Urothelium cell line (cell line): ENCODE measurements around the gene ERGIC2.

Experiments used
- DNase-seq: peaks from one replicate; pipeline ENCODE4 v3.0.0; 2011; ENCODE audit warnings: low spot score, mixed read lengths
- FAIRE-seq: peaks from 2 replicates; lab custom pipeline; 2011; peaks lifted over from hg19 to GRCh38; lab: Jason Lieb, UNC

ERGIC2 gene

GRCh38 chr12:29382251-29382650 is 1.3 kb upstream of the ERGIC2 start:
- no peak for DNase-seq
- FAIRE-seq, result no peak

- no peak for FAIRE-seq
- DNase-seq, result no peak
Measured at GRCh38 chr12:29376118-29376517, 4.9 kb downstream of the ERGIC2 start.

GRCh38 chr12:29374913-29375312 is 6.1 kb downstream of the ERGIC2 start:
- no peak for DNase-seq
- no peak for FAIRE-seq

GRCh38 chr12:29374012-29374411 is 7.0 kb downstream of the ERGIC2 start:
- FAIRE-seq (no peak), DNase-seq (no peak)

- FAIRE-seq, result no peak
- DNase-seq, result no peak
Measured at GRCh38 chr12:29365091-29365490, 15.9 kb downstream of the ERGIC2 start.

- FAIRE-seq, result no peak
- no peak for DNase-seq
Measured at GRCh38 chr12:29354954-29355353, 26.0 kb downstream of the ERGIC2 start.

GRCh38 chr12:29350080-29350479 is 30.9 kb downstream of the ERGIC2 start:
- FAIRE-seq (no peak), DNase-seq (peak; percentile 5)

- no peak for FAIRE-seq
Measured at GRCh38 chr12:29346769-29347421, 34.1 kb downstream of the ERGIC2 start.

GRCh38 chr12:29343022-29343799 is 37.8 kb downstream of the ERGIC2 start:
- no peak for FAIRE-seq
- DNase-seq, result no peak

More at GRCh38 chr12:29346769-29347421, 34.1 kb downstream of the ERGIC2 start:
- no peak for DNase-seq

GRCh38 chr12:29337325-29337724 is 43.6 kb downstream of the ERGIC2 start:
- DNase-seq (no peak), FAIRE-seq (no peak)

GRCh38 chr12:29334937-29335336 is 46.0 kb downstream of the ERGIC2 start:
- DNase-seq, result no peak
- FAIRE-seq, result no peak

- FAIRE-seq (no peak), DNase-seq (no peak)
Measured at GRCh38 chr12:29333178-29333577, 47.8 kb downstream of the ERGIC2 start.

GRCh38 chr12:29329411-29329810 is 51.6 kb downstream of the ERGIC2 start:
- FAIRE-seq, result no peak
- DNase-seq, result no peak

- FAIRE-seq (no peak), DNase-seq (no peak)
Measured at GRCh38 chr12:29322157-29322556, 58.8 kb downstream of the ERGIC2 start.

GRCh38 chr12:29320295-29321085 is 60.5 kb downstream of the ERGIC2 start:
- no peak for FAIRE-seq

GRCh38 chr12:29317556-29318363 is 63.2 kb downstream of the ERGIC2 start:
- FAIRE-seq (peak; percentile 79), DNase-seq (peak; percentile 40)

More at GRCh38 chr12:29320295-29321085, 60.5 kb downstream of the ERGIC2 start:
- peak; percentile 33 for DNase-seq

GRCh38 chr12:29316752-29317151 is 64.2 kb downstream of the ERGIC2 start:
- DNase-seq, result peak; percentile 32
- no peak for FAIRE-seq

- FAIRE-seq, result no peak
Measured at GRCh38 chr12:29314416-29314815, 66.6 kb downstream of the ERGIC2 start.

GRCh38 chr12:29310899-29311298 is 70.1 kb downstream of the ERGIC2 start:
- no peak for FAIRE-seq

More at GRCh38 chr12:29314416-29314815, 66.6 kb downstream of the ERGIC2 start:
- no peak for DNase-seq

GRCh38 chr12:29309320-29309902 is 71.6 kb downstream of the ERGIC2 start:
- FAIRE-seq, result no peak

More at GRCh38 chr12:29310899-29311298, 70.1 kb downstream of the ERGIC2 start:
- no peak for DNase-seq

More at GRCh38 chr12:29309320-29309902, 71.6 kb downstream of the ERGIC2 start:
- no peak for DNase-seq
